ENCODE measurements around the gene KCNN1.

The KCNN1 gene

DNA sequence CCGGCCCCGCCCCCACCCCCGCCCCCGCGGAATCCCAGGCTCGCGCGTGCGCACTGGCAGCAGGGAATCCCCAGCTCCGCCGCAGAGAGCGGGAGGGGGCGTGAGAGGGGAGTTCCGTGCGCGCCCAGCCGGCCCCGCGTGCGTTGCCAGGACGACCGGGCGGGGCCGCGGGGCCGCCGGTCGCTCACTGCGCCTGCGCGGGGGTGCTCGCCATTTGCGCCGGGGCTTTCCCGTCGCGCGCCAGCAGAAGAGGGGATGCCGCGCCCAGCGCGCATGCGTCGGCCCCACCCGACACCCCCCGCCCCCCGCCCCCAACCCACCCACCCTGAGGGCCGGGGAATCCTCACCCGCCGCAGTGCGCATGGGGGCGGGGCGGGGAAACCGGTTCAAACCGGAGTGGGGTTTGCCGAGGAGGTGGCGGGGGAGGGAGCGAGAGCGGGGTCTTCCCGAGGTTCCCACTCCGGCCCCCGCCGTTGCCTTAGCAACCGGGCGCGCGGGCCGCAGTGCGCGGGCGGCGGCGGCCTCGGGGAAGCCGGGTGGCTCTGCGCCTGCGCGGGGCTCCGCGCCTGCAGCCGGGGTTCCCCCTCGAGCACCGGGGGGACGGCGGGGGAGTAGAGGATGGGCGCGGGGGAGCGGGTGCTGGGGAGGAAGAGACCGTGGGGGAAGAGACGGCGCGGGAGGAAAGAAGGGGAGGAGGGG is 18.9 kb upstream of the KCNN1 start:
- no peak for DNase-seq (ENCODE audit: low read depth, low spot score)

DNA sequence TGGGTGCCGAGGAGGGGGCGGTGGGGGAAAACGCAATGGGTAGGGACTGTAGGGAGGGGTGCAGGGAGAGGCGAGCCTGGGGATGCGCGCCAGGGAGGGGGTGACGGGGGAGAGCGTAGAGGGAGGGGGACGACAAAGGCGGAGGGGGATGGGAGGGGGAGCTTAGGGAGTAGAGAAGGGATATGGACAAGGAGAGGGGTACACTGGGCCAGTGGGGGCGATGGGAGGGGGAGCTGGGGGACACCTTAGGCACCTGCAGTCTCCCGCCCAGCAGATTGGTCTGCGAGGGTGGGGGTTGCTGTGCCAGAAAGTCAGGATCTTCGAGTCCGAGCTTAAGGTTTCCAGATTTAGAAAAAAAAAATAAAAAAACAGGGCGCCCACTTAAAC is 18.4 kb upstream of the KCNN1 start:
- no peak for DNase-seq (ENCODE audit: low read depth, low spot score)

DNA sequence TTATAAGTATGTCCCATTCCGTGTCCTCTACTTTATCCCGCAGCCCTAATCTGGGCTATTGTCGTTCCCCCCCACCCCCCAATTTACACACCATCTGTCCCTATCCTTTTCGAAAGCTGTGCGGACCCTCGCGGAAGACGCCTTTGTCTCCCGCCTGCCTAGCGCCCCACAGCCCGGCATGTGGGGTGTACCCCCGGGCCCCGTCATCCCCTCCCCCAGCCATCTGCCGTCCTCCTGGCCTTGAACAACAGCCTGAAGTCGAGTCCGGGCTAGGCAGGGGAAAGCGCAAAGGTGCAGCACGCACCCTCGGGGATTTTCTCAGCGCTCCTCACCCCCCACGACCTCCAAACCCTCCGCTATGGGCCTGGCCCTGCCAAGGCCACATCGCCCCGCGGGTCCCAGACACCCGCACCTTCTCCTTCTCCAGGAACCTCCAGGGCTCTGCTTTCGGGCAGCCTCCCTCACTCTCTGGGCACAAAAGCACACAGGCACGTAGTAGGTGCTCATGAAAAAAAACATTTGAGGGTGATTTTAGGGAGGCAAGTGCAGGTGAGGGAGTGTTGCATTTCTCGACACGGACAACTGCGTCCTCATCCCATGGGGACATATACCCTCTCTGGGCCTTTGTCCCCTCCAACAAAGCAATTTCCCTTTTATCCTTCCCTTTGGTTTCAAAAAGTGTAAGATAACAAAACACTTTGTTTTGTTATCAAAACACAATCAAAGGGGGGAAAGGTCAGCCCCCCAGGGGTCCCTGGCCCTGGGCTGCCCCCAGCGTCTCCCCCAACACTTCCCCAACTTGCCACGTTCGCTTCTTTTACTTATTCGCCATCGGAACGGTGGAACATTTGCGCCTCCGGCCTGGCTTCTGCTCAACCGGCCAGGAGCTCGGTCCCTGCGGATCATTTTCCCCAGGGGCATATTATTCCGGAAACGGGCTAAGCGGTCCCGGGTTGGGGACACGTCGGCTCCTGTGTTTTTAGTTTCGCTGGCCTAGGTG is 17.7 kb upstream of the KCNN1 start:
- no peak for DNase-seq (ENCODE audit: low read depth, low spot score)

DNA sequence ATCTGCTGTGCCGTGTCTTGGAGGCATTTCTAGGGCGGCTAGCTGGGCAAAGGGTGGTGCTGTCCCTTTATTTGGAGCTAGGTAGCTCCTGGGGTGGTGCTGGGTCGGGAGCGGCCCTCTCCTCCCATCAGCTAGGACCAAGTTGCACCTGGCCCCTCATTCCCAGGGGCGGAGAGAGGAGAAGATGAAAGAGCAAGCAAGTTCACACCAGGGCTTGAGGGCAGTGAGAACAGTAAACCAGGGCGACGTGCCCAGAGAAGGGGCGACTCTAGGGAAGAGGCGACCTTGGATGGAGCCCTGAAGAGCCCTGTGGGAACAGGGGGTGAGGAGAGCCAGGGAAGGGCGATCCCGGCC is 17.0 kb upstream of the KCNN1 start:
- DNase-seq (ENCODE audit: low read depth, low spot score) = no peak

DNA sequence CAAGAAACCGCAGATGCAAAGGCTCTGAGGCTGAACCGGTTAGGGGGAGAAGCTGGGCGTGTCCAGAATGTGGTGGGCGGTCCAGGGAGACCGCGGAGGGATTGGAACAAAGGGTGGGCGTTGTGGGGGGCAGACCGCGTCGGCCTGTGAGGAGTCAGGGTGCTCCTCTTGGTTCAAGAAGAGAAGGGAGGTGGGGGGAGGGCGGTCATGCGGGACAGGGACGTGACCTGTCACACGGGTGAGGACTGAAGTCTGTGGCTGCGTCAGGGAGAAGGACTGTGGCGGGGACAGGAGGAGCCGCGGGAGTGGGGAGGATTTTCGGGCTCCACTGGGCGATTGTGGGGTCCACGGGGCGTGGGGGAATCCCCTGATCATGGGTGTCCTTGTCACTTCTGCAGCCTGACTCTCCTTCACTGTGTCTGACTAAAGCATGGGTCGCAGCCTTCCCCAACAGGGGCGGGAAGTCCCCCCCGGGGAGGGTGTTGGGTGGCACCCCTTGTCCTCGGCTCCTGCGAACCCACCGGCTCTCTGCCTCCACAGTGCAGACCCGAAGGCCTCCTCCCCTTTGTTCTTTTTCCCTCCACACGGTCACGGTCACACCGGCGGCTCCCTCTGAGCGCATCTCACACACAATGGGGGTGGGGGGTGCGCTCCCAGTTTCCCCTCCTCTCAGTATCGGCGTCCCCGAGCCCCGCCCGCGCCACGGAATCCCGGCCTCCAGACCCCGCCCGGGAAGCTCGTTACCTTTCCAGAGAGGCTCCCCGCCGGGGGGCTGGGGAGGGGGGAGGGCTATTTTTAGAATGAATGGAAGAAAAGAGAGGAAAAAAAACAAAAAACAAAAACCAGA is 16.4 kb upstream of the KCNN1 start:
- DNase-seq (ENCODE audit: low read depth, low spot score) = no peak

DNA sequence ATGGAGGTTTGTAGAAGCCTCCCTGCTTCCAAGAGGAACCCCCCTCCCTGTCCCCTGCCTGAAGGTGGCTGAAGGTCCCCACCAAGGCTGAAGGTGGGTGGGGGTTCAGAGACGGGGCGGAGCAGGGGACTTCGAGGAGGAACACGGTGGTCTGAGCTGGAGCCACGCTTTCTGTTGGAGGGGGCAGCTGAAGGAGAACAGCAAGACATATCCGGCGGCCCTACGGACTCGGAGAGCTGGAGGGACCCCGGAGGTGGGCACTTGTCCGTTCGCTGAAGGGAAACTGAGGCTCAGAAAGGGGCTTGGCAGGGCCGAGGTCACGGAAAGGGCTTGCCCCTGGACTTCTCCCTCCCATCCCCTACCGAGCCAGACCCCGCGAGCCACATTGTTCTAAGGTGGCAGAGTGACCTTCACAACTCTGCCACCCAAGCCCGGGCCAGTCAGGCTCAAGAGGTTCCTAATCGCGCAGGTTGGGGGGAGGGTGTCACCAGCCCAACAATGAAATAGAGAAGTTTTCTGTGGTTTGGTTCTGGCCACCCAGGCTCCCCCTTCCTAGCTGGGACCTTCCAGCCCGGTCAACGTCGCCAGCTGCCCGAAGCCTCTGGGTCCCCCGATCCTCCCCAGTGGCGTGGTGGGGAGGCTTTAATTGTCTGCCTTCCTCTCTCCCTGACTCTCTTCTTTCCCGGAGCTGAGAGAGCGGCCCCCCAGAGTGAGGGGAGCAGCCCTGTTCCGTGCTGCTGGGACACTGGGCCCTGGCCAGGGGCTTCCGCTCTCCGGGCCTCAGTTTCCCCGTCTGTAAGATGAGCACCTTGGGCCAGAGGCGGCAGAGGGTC is 15.5 kb upstream of the KCNN1 start:
- DNase-seq (ENCODE audit: low read depth, low spot score) = no peak

DNA sequence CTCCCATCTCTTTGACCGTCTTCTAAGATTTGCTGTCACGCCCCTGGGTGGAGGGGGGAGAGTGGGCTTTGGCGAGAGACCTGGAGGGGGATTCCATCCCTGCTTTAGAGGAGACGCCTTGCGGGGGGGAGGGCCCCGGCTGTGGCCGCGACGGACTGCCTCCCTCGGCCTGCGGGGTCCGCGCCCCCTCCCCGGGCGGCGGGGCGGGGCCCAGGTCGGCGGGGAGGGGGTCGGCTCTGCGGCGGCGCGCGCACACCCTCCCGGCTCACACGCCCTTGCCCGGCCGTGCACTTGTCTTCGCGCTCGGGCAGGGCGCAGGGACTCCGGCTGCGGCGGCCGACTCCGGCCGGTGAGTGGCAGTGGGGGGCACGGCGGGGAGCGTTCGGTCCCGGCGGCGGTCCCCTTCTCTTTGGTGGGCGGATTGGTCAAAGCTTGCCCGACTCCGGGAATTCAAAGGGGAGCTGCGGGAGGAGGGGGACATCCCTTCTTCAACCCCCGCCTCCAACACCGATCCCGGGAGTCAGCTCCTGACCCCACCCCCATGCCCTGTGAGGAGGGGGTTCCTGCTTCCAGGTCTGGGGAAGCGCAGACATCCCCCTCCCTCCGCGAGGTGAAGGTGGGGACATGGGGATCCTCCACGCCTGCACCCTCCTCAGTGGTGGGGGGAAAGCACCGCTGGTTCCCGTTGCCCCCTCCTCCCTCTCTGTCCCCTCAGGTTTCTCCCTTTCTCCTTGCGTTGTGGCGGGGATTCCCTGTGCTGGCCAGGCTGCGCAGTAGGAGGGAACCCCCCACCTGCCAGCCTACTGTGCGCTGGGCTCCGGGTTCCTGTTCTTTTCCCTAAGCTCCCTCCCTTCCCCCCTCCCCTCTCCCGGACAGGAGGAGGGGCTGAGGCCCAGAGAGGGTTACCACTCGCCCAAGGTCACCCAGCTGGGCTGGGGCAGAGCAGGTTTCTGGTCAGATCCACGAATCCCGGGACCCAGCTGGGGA is 14.6 kb upstream of the KCNN1 start:
- DNase-seq (ENCODE audit: low read depth, low spot score) = no peak

DNA sequence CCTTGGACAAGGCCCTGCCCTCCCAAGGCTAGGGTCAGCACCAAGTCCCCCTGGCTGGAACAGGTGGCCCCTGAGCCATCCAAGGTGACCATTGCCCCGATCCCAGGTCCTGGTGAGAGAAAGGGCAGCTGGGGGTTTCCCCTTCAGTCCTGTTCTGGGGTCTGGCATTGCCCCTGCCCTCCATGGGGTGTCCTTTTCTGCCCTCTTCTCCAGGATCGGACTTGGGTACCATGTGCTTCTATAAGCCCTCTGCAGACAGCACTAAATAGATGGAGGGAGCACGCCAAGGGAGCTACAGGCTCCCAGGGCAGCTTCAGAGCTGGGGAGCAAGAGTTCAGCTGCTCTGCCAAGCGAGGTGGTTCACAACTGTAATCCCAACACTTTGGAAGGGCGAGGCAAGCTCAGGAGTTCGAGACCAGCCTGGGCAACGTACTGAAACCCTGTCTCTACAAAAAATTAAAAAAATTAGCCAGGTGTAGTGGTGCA is 13.5 kb upstream of the KCNN1 start:
- DNase-seq (ENCODE audit: low read depth, low spot score) = no peak

DNA sequence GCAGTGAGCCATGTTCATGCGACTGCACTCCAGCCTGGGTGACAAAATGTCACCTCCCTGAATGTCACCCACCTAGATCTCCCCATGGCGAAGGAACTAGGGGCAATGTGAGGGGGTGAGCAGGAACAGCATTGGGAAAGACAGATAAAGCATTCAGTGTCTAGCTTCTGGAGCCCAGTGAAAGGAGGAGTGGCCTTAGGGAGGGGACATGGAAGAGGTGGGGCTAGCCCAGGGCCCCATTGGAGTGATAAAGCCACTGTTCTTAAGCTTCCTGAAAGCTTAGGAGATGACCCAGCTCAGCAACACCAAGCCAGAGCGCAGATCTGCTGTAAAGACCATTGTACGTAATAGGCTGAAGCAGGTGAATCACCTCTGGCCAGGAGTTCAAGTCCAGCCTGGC is 13.0 kb upstream of the KCNN1 start:
- no peak for DNase-seq (ENCODE audit: low read depth, low spot score)

DNA sequence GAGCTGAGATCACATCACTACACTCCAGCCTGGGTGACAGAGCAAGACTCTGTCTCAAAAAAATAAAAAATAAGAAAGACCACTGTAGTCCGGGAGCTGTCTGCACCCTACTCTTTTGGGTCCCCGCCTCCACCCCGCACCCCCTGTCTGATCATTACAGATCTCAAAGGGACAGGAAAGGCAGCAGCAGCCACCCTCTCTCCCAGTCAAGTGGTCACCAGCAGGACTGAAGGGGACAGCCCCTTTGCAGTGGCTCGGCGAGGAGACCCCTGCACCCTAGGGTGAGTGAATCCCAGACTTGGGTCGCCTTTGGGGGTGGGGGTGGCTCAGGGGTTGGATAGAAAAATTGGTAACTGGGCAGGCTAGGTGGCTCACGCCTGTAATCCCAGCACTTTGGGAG is 12.5 kb upstream of the KCNN1 start:
- DNase-seq (ENCODE audit: low read depth, low spot score) = no peak

DNA sequence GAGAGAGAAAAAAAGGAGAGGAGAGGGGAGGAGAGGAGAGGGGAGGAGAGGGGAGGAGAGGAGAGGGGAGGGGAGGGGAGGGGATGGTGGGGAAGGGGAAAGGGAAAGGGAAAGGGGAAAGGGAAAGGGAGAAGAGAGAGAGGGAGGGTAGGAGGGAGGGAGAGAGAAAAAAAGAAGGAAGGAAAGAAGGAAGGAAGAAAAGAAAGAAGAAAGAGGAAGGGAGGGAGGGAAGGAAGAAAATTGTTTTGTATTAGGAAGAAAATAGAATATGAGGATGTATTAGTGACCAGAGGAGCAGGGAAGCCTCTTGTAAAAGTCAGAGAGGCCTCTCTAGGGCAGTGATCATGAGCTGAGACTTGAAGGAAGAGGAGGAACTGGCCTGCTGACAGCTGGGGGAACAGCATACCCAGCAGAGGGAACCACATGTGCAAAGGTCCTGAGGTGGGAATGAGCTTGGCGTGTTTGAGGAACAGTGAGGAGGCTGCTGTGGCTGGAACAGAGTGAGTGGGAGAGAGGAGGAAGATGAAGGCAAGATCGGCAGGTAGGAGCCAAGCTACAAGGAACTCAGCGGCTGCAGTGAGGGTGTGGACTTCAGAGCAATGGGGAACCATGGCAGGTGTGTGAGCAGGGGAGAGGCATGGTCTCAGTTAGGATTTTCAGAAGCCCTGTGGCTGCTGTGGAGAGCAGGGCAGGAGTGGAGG is 9.6 kb upstream of the KCNN1 start:
- DNase-seq (ENCODE audit: low read depth, low spot score) = no peak

DNA sequence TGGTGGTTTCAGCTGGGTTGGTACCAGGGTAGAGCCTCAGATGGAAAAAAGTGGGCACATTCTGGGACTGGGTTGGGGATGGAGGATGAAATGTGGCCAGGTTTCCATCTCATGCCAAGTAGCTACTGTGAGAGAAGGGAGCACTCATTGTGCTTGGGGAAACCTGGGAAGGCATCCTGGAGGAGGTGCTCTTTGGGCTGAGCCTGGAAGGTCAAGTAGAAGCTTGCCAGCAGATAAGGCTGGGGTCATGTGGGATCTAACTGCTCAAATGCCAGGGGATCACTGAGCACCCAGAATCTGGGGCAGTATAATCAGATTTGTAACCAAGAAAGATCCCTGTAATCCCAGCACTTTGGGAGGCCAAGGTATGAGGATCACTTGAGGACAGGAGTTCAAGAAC is 9.0 kb upstream of the KCNN1 start:
- DNase-seq (ENCODE audit: low read depth, low spot score) = no peak

DNA sequence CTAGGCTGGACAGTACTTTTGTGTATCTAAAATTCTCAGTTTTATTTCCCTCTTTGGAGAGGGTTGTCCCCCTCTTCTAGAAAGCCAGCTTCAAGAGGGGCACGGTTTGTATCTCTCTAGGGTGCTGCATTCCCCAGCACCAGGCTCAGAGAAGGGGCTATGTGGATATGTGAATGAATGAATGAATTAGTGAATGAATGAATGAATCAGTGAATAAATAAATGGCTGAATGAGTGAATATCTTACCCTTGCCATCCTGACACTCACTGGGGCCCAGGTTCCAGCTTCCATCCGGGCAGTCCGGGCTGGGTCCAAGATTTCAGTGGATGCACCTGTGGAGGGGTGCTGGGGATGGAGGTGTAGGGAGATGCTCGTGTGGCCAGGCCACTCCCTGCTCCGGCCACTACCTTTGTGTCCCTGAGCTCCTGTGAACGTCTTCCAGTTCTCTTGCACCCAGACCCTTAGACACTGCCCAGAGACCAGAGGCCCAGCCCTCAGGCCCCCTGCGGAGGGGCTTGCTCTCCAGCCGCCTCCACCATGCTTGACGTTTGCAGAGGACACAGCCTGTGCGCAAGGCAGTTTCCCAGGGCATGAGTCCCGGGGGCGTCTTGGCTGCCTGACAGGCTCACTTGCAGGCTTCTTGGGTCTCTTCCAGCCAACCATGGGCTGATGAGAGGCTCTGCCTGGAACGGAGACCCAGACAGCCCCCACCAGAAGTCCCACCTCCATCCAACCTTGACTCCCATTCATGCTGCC is 2.8 kb upstream of the KCNN1 start:
- no peak for DNase-seq (ENCODE audit: low read depth, low spot score)

DNA sequence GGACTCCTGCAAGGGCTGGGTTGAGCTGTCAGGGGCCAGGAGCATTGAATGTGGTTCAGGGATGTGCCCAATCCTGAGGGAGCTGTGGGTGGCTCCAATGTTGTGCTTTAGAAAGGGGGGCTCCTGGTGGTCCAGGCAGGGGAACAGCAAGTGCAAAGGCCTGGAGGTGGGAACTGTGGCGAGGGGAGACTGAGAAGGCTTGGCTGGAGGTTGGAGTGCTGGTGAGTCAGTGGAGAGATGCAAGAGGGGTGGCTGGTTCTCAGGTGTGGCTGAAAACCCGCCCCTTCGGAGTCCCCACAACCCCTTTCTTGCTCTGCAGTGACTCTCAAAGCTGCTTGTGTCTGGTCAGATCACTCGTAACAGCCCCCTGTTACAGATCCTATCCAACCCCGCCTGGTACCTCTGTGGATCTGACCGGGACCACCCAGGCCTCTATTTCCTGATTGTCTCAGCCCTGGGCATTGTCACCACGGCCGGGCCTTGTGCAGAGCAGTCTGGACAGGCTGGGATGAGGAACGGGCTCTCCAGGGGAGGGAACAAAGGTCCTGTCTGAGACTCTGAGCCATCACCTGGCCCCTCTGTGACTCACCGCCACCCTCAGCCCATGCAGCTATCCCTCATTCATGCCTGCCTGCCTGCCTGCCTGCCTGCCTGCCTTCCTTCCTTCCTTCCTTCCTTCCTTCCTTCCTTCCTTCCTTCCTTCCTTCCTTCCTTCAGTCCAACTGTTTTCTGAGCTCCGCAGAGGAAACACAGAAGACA is 1.4 kb upstream of the KCNN1 start:
- DNase-seq (ENCODE audit: low read depth, low spot score) = no peak

DNA sequence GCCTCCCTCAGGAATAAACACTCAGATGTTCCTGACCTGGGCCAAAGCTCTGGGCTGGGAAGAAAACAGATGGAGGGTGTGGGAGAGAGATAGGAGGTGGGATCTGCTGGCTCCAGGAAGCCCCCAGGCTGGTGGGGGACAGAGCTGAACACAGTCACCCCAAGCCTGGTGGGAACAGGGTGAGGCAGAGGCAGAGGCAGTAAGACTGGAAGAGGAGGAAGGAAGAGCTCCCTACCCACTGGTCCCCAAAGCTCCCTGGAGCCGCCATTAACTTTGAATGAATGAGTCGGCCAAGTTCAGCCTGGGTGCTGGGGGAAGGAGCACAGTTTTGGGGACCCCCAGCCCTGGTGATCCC is 801 bp upstream of the KCNN1 start:
- no peak for DNase-seq (ENCODE audit: low read depth, low spot score)

DNA sequence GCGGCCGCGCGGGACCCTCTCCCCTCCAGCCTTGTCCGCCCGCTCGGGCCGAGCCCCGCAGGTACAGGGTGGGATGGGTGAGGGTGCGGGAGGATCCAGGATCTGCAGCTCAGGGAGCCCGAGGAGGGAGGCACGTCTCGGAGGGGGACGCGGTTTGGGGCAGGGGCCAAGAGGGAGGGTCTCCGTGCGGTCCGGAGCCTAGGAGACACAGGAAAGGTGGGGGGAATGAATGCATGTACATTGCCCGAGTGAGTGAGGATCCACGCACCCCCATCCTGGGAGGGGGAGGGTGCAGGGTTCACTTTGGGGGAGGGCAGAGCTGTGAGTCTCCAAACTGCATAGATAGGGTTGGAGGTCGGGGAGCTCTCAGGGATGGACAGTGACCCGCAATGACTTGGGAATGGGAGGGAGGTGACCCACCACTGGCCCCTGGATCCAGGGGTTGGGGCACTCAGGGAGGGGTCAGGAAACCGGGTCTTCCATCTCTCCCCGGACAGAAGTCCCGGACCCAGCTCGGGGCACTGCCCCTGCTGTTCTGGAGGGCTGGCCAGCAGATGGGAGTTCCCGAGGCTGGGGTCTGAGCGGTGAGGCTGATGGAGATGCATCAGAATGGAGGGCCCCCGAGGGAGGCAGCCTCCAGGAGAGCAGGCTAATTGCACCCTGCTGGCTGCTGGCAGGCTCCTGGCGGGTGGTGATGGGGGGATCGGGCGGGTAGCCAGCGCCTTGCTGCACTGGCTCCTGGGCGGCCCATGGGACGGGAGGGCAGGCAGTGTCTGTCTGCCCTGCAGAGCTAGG is 547 bp downstream of the KCNN1 start:
- no peak for DNase-seq (ENCODE audit: low read depth, low spot score)

DNA sequence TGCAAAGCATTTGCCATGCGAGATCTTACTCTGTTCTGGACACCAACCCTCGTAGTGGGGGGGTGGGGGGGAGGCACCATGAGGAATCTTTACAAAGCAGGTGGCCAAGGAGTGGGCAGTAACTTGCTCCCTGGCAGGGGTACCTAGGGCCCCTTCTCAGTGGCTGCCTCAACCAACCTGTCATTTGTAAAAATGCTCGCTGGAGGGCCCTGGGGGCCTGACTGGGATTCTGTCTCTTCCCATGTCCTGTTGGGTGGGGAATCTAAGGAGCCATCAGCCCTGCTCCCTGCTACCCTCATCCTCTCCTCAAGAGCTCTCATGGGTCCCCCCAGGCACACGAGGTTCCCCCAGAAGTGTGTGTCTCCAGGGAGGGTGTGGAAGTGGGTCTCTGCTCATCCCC is 1.5 kb downstream of the KCNN1 start:
- no peak for DNase-seq (ENCODE audit: low read depth, low spot score)
